Measurements from ENCODE around the gene SPATA17.

Gene SPATA17

DNA sequence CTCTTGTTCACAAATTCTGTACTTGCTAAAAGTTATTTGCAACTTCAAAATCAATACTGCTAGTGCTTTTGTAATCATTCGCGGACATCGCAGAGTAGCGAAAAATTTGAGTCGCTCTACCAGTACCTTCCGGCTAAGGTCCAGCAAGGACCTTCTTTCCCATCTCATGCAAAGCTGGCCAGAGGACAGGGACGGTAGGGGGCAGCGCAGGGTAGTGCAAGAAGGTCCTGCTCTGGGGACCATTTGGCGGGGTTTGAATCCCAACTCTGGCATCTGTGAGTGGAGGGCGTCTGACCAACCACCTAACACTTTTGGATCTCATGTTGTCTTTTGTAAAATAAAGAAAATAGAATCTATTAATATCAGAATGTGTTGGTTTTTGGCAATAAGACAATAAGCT lies 258.3 kb downstream of the SPATA17 start:
- DNase-seq (ENCODE audit: low spot score): no peak
- TF ChIP-seq, protein P1, sequence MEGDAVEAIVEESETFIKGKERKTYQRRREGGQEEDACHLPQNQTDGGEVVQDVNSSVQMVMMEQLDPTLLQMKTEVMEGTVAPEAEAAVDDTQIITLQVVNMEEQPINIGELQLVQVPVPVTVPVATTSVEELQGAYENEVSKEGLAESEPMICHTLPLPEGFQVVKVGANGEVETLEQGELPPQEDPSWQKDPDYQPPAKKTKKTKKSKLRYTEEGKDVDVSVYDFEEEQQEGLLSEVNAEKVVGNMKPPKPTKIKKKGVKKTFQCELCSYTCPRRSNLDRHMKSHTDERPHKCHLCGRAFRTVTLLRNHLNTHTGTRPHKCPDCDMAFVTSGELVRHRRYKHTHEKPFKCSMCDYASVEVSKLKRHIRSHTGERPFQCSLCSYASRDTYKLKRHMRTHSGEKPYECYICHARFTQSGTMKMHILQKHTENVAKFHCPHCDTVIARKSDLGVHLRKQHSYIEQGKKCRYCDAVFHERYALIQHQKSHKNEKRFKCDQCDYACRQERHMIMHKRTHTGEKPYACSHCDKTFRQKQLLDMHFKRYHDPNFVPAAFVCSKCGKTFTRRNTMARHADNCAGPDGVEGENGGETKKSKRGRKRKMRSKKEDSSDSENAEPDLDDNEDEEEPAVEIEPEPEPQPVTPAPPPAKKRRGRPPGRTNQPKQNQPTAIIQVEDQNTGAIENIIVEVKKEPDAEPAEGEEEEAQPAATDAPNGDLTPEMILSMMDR (IDR thresholded peaks at IDR 0.05; ENCODE audit: borderline replicate concordance, control extremely low read depth, extremely low read depth, insufficient read depth, missing control alignments): peak; percentile 16
- in situ Hi-C loops (cut with MboI; ENCODE audit: low sequenced_read_pairs, unreplicated experiment): no loop called here

DNA sequence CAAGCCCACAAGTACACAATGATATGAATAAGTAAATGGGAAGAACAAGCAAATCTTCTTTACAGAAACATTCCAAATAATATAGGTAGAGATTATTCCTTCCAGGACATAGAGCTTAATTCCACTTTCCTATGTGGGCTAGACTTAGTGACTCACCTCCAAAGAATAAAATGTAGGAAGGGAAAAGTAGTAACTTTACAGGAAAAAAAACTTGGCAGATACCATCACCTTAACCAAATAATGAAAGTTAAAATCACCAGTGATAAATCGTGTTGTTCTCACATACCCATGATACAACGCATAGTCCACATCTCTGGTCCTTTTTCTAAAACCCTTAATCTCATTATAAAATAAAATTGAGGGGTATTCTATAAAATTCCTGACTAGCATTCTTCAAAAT lies 260.8 kb downstream of the SPATA17 start:
- no peak for DNase-seq (ENCODE audit: low spot score)
- in situ Hi-C loops (cut with MboI; ENCODE audit: low sequenced_read_pairs, unreplicated experiment): no loop called here
- TF ChIP-seq, protein P1 (IDR thresholded peaks at IDR 0.05; ENCODE audit: borderline replicate concordance, control extremely low read depth, extremely low read depth, insufficient read depth, missing control alignments): no peak

DNA sequence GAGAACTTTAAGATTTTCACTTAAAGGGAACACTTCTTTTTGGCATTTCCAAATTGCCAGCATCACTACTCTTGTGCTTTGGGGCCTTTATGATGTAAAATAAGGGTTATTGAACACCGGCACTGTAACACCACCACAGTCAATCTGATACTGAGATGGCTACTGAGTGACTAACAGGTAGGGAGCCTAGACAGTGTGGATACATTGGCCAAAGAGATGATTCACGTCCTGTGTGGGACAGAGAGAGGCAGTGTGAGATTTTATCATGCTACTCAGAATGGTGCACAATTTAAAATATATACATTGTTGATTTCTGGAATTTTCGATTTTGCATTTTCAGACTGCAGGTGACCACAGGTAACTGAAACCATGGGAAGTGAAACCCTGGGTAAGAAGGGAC lies 261.6 kb downstream of the SPATA17 start:
- TF ChIP-seq, protein P1 (IDR thresholded peaks at IDR 0.05; ENCODE audit: borderline replicate concordance, control extremely low read depth, extremely low read depth, insufficient read depth, missing control alignments): no peak
- DNase-seq (ENCODE audit: low spot score): no peak
- in situ Hi-C loops (cut with MboI; ENCODE audit: low sequenced_read_pairs, unreplicated experiment): no loop called here

DNA sequence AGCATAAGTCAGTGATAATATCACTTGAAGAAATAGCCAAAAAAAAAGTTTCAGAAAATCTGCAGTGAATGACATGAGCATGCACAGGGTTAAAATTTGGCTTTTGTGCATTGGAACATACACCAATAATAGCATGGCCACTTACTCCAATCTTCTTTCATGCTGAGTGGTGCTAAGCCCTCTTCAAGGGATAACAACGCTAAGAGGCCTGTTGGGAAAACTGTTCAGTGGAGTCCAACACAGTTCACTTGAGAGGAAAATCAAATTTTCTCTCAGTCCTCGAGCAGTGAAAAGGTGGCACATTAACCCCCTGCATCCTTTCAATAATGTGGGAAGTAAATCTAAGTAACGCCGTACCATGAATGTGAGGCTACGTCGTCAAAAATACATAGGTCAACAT lies 264.7 kb downstream of the SPATA17 start:
- in situ Hi-C loops (cut with MboI; ENCODE audit: low sequenced_read_pairs, unreplicated experiment): no loop called here
- no peak for DNase-seq (ENCODE audit: low spot score)
- TF ChIP-seq, protein P1 (IDR thresholded peaks at IDR 0.05; ENCODE audit: borderline replicate concordance, control extremely low read depth, extremely low read depth, insufficient read depth, missing control alignments): no peak

DNA sequence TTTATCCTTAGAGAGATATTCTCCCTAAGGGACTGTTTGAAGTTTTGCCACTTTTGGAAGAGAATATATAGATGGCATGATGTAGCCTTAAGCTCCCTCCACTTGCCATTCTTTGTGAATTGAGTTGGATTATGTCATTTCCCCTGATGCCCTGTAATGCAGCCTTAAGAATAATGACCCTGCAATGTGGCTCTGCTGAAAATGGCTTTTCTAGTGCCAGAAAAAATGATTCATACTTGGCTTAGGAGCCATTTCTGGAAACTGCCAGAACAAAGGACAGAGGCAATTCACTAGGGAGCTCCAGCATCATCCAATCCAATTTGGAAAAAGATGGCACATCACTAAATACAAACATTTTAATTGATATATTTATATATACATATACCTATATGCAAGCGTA lies 265.3 kb downstream of the SPATA17 start:
- in situ Hi-C loops (cut with MboI; ENCODE audit: low sequenced_read_pairs, unreplicated experiment): no loop called here
- no peak for DNase-seq (ENCODE audit: low spot score)
- TF ChIP-seq, protein P1 (IDR thresholded peaks at IDR 0.05; ENCODE audit: borderline replicate concordance, control extremely low read depth, extremely low read depth, insufficient read depth, missing control alignments): no peak

DNA sequence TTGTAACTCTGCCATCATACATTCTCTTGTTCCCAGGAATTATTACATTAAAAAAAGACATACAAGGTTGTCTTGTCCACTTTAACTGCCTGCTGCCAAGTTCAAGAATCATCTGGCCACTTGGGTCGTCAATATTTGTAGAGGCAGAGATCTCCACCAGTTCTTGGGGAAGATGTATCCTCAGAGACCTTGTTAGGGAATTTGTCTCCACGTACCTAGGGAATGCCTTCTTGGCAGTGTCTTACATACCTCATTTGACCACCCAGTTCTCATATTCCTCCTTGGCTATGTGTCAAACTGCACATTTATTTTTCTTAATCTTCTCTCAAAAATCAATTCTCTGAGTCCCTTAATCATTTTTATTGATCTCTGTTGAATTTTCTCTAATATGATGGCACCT lies 266.0 kb downstream of the SPATA17 start:
- no peak for DNase-seq (ENCODE audit: low spot score)
- TF ChIP-seq, protein P1 (IDR thresholded peaks at IDR 0.05; ENCODE audit: borderline replicate concordance, control extremely low read depth, extremely low read depth, insufficient read depth, missing control alignments): no peak
- in situ Hi-C loops (cut with MboI; ENCODE audit: low sequenced_read_pairs, unreplicated experiment): no loop called here

DNA sequence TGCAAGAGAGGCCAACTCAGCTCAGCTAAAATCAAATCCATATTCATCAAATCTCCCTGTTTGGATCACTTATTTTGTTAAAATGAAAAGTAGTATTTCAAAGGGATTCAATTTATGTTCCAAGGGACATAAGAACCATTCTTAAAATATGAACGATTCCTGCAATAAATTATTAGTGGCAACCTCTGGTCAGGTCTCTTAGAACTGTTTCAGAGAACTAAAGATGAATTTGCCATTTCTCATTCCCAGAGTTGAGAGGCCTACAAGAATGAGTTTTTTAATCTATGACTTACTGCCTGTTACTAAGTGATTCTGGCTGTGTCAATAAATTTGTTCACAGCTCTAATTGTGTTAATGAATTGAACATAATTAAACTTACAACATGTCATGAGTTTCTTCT lies 268.5 kb downstream of the SPATA17 start:
- TF ChIP-seq, protein P1 (IDR thresholded peaks at IDR 0.05; ENCODE audit: borderline replicate concordance, control extremely low read depth, extremely low read depth, insufficient read depth, missing control alignments): no peak
- in situ Hi-C loops (cut with MboI; ENCODE audit: low sequenced_read_pairs, unreplicated experiment): no loop called here
- no peak for DNase-seq (ENCODE audit: low spot score)
